GM12878 (cell line): ENCODE results near the gene FDXR. TPM values are rescaled to one million over a fixed set of nuclear protein-coding genes. Genes with fewer than 3 reads are reported as not detected.

Source experiments
- ATAC-seq: fragments of 200-7000 bp; cut with Tn5 transposase; 3 replicates; pipeline ENCODE4 v1.9.1; 2020; ENCODE audit warnings: mild to moderate bottlenecking, moderate library complexity
- BruUV-seq: library from RNA; stranded (reverse); fragments of 400-500 nt; replicated peaks from 2 replicates; lab custom pipeline; 2021; lab: Mats Ljungman, UMichigan
- CTCF ChIA-PET: fragments of 300-600 bp; sonication (Branson Sonifier 250); formaldehyde crosslinking; extraction: SDS; loops from one replicate; lab custom pipeline; 2021; ENCODE audit warnings: inconsistent platforms; lab: Yijun Ruan, JAX
- POLR2A ChIA-PET: fragments of 350-600 bp; formaldehyde crosslinking; extraction: SDS; loops from one replicate; lab custom pipeline; 2021; ENCODE audit warnings: inconsistent platforms; lab: Charles Lee
- RAD21 ChIA-PET: fragments of 300-600 bp; sonication (Branson Sonifier 250); formaldehyde crosslinking; loops from one replicate; lab custom pipeline; 2023; ENCODE audit warnings: antibody characterized with exemption; ENCODE audit not compliant: unreplicated experiment; lab: Charles Lee
- SMC1A ChIA-PET: fragments of 300-600 bp; sonication (Branson Sonifier 250); formaldehyde crosslinking; loops from one replicate; lab custom pipeline; 2023; ENCODE audit not compliant: unreplicated experiment, uncharacterized antibody; lab: Charles Lee
- DNase-seq: peaks from one replicate; pipeline ENCODE4 v3.0.0-alpha.2; 2011; ENCODE audit warnings: low read depth, low spot score
- FAIRE-seq: peaks from 3 replicates; lab custom pipeline; 2011; peaks lifted over from hg19 to GRCh38; lab: Jason Lieb, UNC
- H2AFZ ChIP-seq: 2 replicates; pipeline ENCODE4 v1.6.0; 2011; ENCODE audit warnings: low read depth, low read length, control low read depth; ENCODE audit not compliant: control insufficient read depth
- H3K27ac ChIP-seq: 2 replicates; pipeline ENCODE4 v1.5.1; 2011; ENCODE audit warnings: control low read depth; ENCODE audit not compliant: control insufficient read depth, insufficient read depth
- H3K27me3 ChIP-seq, 2 experiments: replicated peaks in 1 of 2; 2 replicates each; pipeline versions ENCODE4 v1.6.0 to v1.6.1; 2011; ENCODE audit warnings: low read length in 1 of 2; ENCODE audit not compliant: control insufficient read depth in 2 of 2, insufficient read depth in 2 of 2
- H3K36me3 ChIP-seq, 2 experiments: 2 replicates each; pipeline ENCODE4 v1.5.1; 2011; ENCODE audit warnings: low read length in 1 of 2; ENCODE audit not compliant: control insufficient read depth in 2 of 2, insufficient read depth in 2 of 2
- H3K4me1 ChIP-seq: 2 replicates; pipeline ENCODE4 v1.6.1; 2011; ENCODE audit warnings: mild to moderate bottlenecking, low read length, moderate library complexity, mixed read lengths; ENCODE audit not compliant: control insufficient read depth, insufficient read depth
- H3K4me2 ChIP-seq: 2 replicates; pipeline ENCODE4 v1.6.0; 2011; ENCODE audit warnings: control low read depth; ENCODE audit not compliant: control insufficient read depth, insufficient read depth
- H3K4me3 ChIP-seq: fragments of 200-600 bp; sonication (generic); 2 replicates; pipeline ENCODE4 v1.5.1; 2016
- H3K79me2 ChIP-seq: 2 replicates; pipeline ENCODE4 v1.6.0; 2011; ENCODE audit warnings: low read length; ENCODE audit not compliant: control insufficient read depth, insufficient read depth
- H3K9ac ChIP-seq: 2 replicates; pipeline ENCODE4 v1.8.0; 2011; ENCODE audit warnings: low read length, control low read depth, mixed read lengths; ENCODE audit not compliant: control insufficient read depth, insufficient read depth
- H3K9me3 ChIP-seq: replicated peaks from 3 replicates; pipeline ENCODE4 v1.5.1; 2011; ENCODE audit warnings: mild to moderate bottlenecking, low read length; ENCODE audit not compliant: control insufficient read depth, insufficient read depth
- H4K20me1 ChIP-seq: 2 replicates; pipeline ENCODE4 v1.6.0; 2011; ENCODE audit not compliant: control insufficient read depth, insufficient read depth
- CBX3 ChIP-seq: fragments of 200-600 bp; sonication (generic); IDR thresholded peaks from 2 replicates; pipeline ENCODE4 v1.6.1; 2016; ENCODE audit warnings: low read depth, borderline replicate concordance
- EED ChIP-seq: sonication (generic); IDR thresholded peaks from 2 replicates; pipeline ENCODE4 v1.6.1; 2016; ENCODE audit warnings: antibody characterized with exemption, low read depth
- MEF2A ChIP-seq: IDR thresholded peaks from 2 replicates; pipeline ENCODE4 v1.6.1; 2011; ENCODE audit warnings: low read depth, mild to moderate bottlenecking, low read length, moderate library complexity; ENCODE audit not compliant: insufficient read depth
- NBN ChIP-seq: fragments of 450-650 bp; IDR thresholded peaks from 2 replicates; pipeline ENCODE4 v1.6.1; 2016
- NR2C2 ChIP-seq: IDR thresholded peaks from 2 replicates; pipeline ENCODE4 v1.6.1; 2011; ENCODE audit warnings: borderline replicate concordance, low read depth; ENCODE audit not compliant: control insufficient read depth, insufficient read length
- PML ChIP-seq: IDR thresholded peaks from 2 replicates; pipeline ENCODE4 v1.6.1; 2012; ENCODE audit warnings: low read length, inconsistent platforms
- SMC3 ChIP-seq: IDR thresholded peaks from 2 replicates; pipeline ENCODE4 v1.6.1; 2011; ENCODE audit warnings: low read length, improper control_type of control experiment, borderline replicate concordance
- WGBS: methylation state at CpG from one replicate; pipeline ENCODE4 v1.1.6; 2016; ENCODE audit warnings: low lambda C conversion rate; ENCODE audit not compliant: insufficient replicate concordance, insufficient coverage; ENCODE audit errors: missing lambda C conversion rate; 5-methylcytosine and 5-hydroxymethylcytosine counted together
- in situ Hi-C: fragments of 300-500 bp; cut with MboI; formaldehyde crosslinking; loops from 9 replicates; pipeline ENCODE4 v1.14.3; 2018; ENCODE audit warnings: mixed read lengths
- intact Hi-C: fragments of 100-400 bp; cut with micrococcal nuclease; formaldehyde crosslinking; loops from one replicate; pipeline ENCODE4 v1.14.2; 2022; ENCODE audit not compliant: unreplicated experiment
- polyA plus RNA-seq, 11 experiments: library from polyadenylated mRNA; depleted of rRNA in 4 of 11; unstranded in 6 of 11; stranded (reverse) in 5 of 11; fragments of >200 nt; fragmentation: Nextera tagmentation in 4 of 11; fragmentation: Illumina TruSeq in 1 of 11; extraction: Ambion mirVana in 4 of 11; extraction: Trizol in 1 of 11; gene quantifications; 1 replicate in 1 of 11; 2 replicates in 10 of 11; pipeline versions ENCODE4 v1.2.1 to v1.2.3, GENCODE V29; 2011 to 2016; ENCODE audit warnings: inconsistent platforms in 2 of 11, missing spikeins in 2 of 11, low read depth in 1 of 11
- total RNA-seq, 4 experiments: library from RNA; depleted of rRNA in 3 of 4; stranded (reverse); fragments of >200 nt in 3 of 4; fragmentation: Illumina TruSeq in 1 of 4; extraction: Trizol in 1 of 4; gene quantifications; 2 replicates each; pipeline versions ENCODE4 v1.2.1 to v1.2.3, GENCODE V29; 2013 to 2021

FDXR gene
- total and polyA plus RNA-seq, 10 of the 15 experiments (the other 5 are each of a cell fraction or from before 2014, with no cell fraction given): 0.85 to 162 (median 48.2) TPM

- intact Hi-C loops: no loop called here
- H3K9me3 ChIP-seq: no peaks in the 10 kb centered on the region
- no peaks in the 10 kb centered on the region for H3K79me2 ChIP-seq
- ChIA-PET RAD21 (no interaction called here), SMC1A (no interaction called here), POLR2A (no interaction called here), CTCF (interaction anchor here (1.5 kb wide), 1 partner anchor 44 kb away, joined by 6 read pairs; no protein-coding TSS in a partner anchor)
- WGBS: 88% methylated on average over 16 of the region's 16 CpGs
- in situ Hi-C loops: no loop called here
- ATAC-seq (no peak), DNase-seq (no peak), FAIRE-seq (no peak)
- no peaks in the 10 kb centered on the region for H4K20me1 ChIP-seq
- no TSS peak for BruUV-seq
- TF ChIP-seq CBX3: no peak
- no peak for TF ChIP-seq PML
- TF ChIP-seq SMC3: no peak
- TF ChIP-seq NR2C2: no peak
- TF ChIP-seq NBN: no peak
- no peak for TF ChIP-seq EED
- TF ChIP-seq MEF2A: no peak
- H2AFZ ChIP-seq: no peak overlapping the region
- H3K4me2 ChIP-seq: no peak overlapping the region
- H3K36me3 ChIP-seq: peaks cover 0 to 1% of the 10 kb centered on the region in 2 experiments; a peak in 2 of 4 replicates
- H3K4me3 ChIP-seq: no peak overlapping the region
- H3K4me1 ChIP-seq: no peaks in the 10 kb centered on the region
- no peaks in the 10 kb centered on the region for H3K27me3 ChIP-seq
- H3K27ac ChIP-seq: no peak overlapping the region
- no peak overlapping the region for H3K9ac ChIP-seq
Observed at GRCh38 chr17:74818291-74818938, 54.4 kb downstream of the FDXR start.
